ENCODE data around the gene ESRRG.

Gene ESRRG

GRCh38 chr1:216702170-216702569 is 21.1 kb downstream of the ESRRG start:
- DNase-seq: no peak

GRCh38 chr1:216700779-216701178 is 22.4 kb downstream of the ESRRG start:
- no peak for DNase-seq

- no peak for DNase-seq
Measured at GRCh38 chr1:216691710-216692109, 31.5 kb downstream of the ESRRG start.

- no peak for DNase-seq
Measured at GRCh38 chr1:216690603-216691002, 32.6 kb downstream of the ESRRG start.

GRCh38 chr1:216688127-216688657 is 35.0 kb downstream of the ESRRG start:
- DNase-seq: no peak

- DNase-seq: no peak
Measured at GRCh38 chr1:216686860-216687766, 36.1 kb downstream of the ESRRG start.

GRCh38 chr1:216682752-216683151 is 40.5 kb downstream of the ESRRG start:
- no peak for DNase-seq

- DNase-seq: no peak
Measured at GRCh38 chr1:216679108-216679507, 44.1 kb downstream of the ESRRG start.

- DNase-seq: no peak
Measured at GRCh38 chr1:216670118-216670883, 52.9 kb downstream of the ESRRG start.

GRCh38 chr1:216666441-216666840 is 56.8 kb downstream of the ESRRG start:
- no peak for DNase-seq

- DNase-seq: no peak
Measured at GRCh38 chr1:216665856-216666255, 57.4 kb downstream of the ESRRG start.

GRCh38 chr1:216665406-216665805 is 57.8 kb downstream of the ESRRG start:
- no peak for DNase-seq

- no peak for DNase-seq
Measured at GRCh38 chr1:216662681-216663080, 60.5 kb downstream of the ESRRG start.

- no peak for DNase-seq
Measured at GRCh38 chr1:216660561-216660960, 62.7 kb downstream of the ESRRG start.

- no peak for DNase-seq
Measured at GRCh38 chr1:216653001-216653400, 70.2 kb downstream of the ESRRG start.

- DNase-seq: no peak
Measured at GRCh38 chr1:216651826-216652418, 71.3 kb downstream of the ESRRG start.

GRCh38 chr1:216643176-216643575 is 80.1 kb downstream of the ESRRG start:
- no peak for DNase-seq

- DNase-seq: no peak
Measured at GRCh38 chr1:216641669-216642460, 81.4 kb downstream of the ESRRG start.

- DNase-seq: no peak
Measured at GRCh38 chr1:216640100-216640499, 83.1 kb downstream of the ESRRG start.

GRCh38 chr1:216632980-216633379 is 90.2 kb downstream of the ESRRG start:
- no peak for DNase-seq

GRCh38 chr1:216630532-216630931 is 92.7 kb downstream of the ESRRG start:
- DNase-seq: no peak

GRCh38 chr1:216627252-216627651 is 96.0 kb downstream of the ESRRG start:
- DNase-seq: no peak

All from activated CD4-positive, alpha-beta T cell treated with anti-CD3 and anti-CD28 coated beads, Interleukin-10, Interleukin-2, amounts not matched to agents 100 ng/mL and 50 ng/mL, durations not matched to agents 16 hours and 8 hours (primary cell).